Suprapubic skin (tissue), 4 donors: ENCODE results near the gene PEPD. TPM values are rescaled to one million over a fixed set of nuclear protein-coding genes. Genes with fewer than 3 reads are reported as not detected.

ENCODE experiments used
- DNase-seq, 2 donors: peaks; one replicate each; pipeline ENCODE4 v3.0.0-alpha.2; 2019; ENCODE audit warnings: low spot score in 2 of 2
- H3K27ac ChIP-seq: fragments of 200-600 bp; sonication (generic); one replicate; pipeline ENCODE4 v1.5.1; 2019
- H3K27me3 ChIP-seq: fragments of 200-600 bp; sonication (generic); one replicate; pipeline ENCODE4 v1.5.1; 2019
- H3K36me3 ChIP-seq: fragments of 200-600 bp; sonication (generic); one replicate; pipeline ENCODE4 v1.5.1; 2019
- H3K4me1 ChIP-seq: fragments of 200-600 bp; sonication (generic); one replicate; pipeline ENCODE4 v1.5.1; 2019
- H3K4me3 ChIP-seq: fragments of 200-600 bp; sonication (generic); one replicate; pipeline ENCODE4 v1.5.1; 2019; ENCODE audit warnings: mild to moderate bottlenecking
- H3K9me3 ChIP-seq: fragments of 200-600 bp; sonication (generic); one replicate; pipeline ENCODE4 v1.5.1; 2019
- CTCF ChIP-seq, 2 donors: fragments of 200-600 bp in 1 of 2; fragments of 450-650 bp in 1 of 2; sonication (generic) in 1 of 2; IDR thresholded peaks; one replicate each; pipeline ENCODE4 v1.5.1; 2016 to 2019; ENCODE audit warnings: antibody characterized with exemption in 2 of 2, mild to moderate bottlenecking in 1 of 2, moderate library complexity in 1 of 2
- EP300 ChIP-seq: sonication (generic); formaldehyde crosslinking; IDR thresholded peaks from one replicate; pipeline ENCODE4 v1.6.1; 2017; ENCODE audit warnings: antibody characterized with exemption
- POLR2A ChIP-seq, 2 donors: fragments of 450-650 bp; IDR thresholded peaks; one replicate each; pipeline ENCODE4 v1.6.1; 2017; ENCODE audit warnings: antibody characterized with exemption in 2 of 2, mild to moderate bottlenecking in 2 of 2, moderate library complexity in 2 of 2
- POLR2AphosphoS5 ChIP-seq, 3 donors: sonication (generic); formaldehyde crosslinking; IDR thresholded peaks; one replicate each; pipeline ENCODE4 v1.6.1; 2017; ENCODE audit warnings: antibody characterized with exemption in 3 of 3
- WGBS: methylation state at CpG from one replicate; pipeline ENCODE4 v1.1.5; 2018; 5-methylcytosine and 5-hydroxymethylcytosine counted together
- total RNA-seq, 4 donors: library from RNA; depleted of rRNA; stranded (reverse); fragments of >200 nt; gene quantifications; one replicate each; pipeline ENCODE4 v1.1.0, GENCODE V29; 2016

PEPD gene
- total RNA-seq, 4 donors from 2014 or later, result 35.2 to 73.8 (median 55.9) TPM

- DNase-seq, result no peak
- WGBS, result 95% methylated on average over 5 of the region's 6 CpGs
- Histone ChIP-seq H3K4me1 (peaks cover 9% of the 10 kb centered on the region), H3K4me3 (no peak overlapping the region), H3K27me3 (peaks cover 20% of the 10 kb centered on the region), H3K27ac (no peak overlapping the region), H3K9me3 (no peaks in the 10 kb centered on the region), H3K36me3 (no peaks in the 10 kb centered on the region)
- TF ChIP-seq CTCF (IDR thresholded peaks at IDR 0.05) (no peak), POLR2A (IDR thresholded peaks at IDR 0.05) (no peak), POLR2AphosphoS5 (IDR thresholded peaks at IDR 0.05) (no peak), EP300 (no peak)
Observed at GRCh38 chr19:33561261-33561660, 39.7 kb upstream of the PEPD start.

- no peak overlapping the region for H3K27ac ChIP-seq
- 71% methylated on average over 8 of the region's 8 CpGs for WGBS
- H3K4me1 ChIP-seq, result peaks cover 9% of the 10 kb centered on the region
- no peaks in the 10 kb centered on the region for H3K9me3 ChIP-seq
- TF ChIP-seq POLR2AphosphoS5 (IDR thresholded peaks at IDR 0.05) (no peak), EP300 (no peak)
- no peaks in the 10 kb centered on the region for H3K36me3 ChIP-seq
- no peak for DNase-seq
- H3K4me3 ChIP-seq, result no peak overlapping the region
- H3K27me3 ChIP-seq, result peaks cover 20% of the 10 kb centered on the region
Observed at GRCh38 chr19:33559996-33560395, 38.4 kb upstream of the PEPD start.

- Histone ChIP-seq H3K27ac (no peak overlapping the region), H3K36me3 (no peaks in the 10 kb centered on the region), H3K4me3 (no peak overlapping the region), H3K9me3 (no peaks in the 10 kb centered on the region), H3K4me1 (peaks cover 9% of the 10 kb centered on the region), H3K27me3 (peaks cover 16% of the 10 kb centered on the region)
- 9% methylated on average over 3 of the region's 9 CpGs for WGBS
- no peak for DNase-seq
- no peak for TF ChIP-seq CTCF (IDR thresholded peaks at IDR 0.05)
- TF ChIP-seq POLR2AphosphoS5 (IDR thresholded peaks at IDR 0.05), result no peak
Observed at GRCh38 chr19:33558856-33559255, 37.3 kb upstream of the PEPD start.

- Histone ChIP-seq H3K4me3 (no peak overlapping the region), H3K27ac (no peak overlapping the region), H3K9me3 (no peaks in the 10 kb centered on the region), H3K27me3 (peaks cover 16% of the 10 kb centered on the region), H3K36me3 (no peaks in the 10 kb centered on the region), H3K4me1 (peaks cover 9% of the 10 kb centered on the region)
- WGBS, result 29% methylated on average over 8 of the region's 8 CpGs
- DNase-seq, result no peak
- no peak for TF ChIP-seq POLR2A (IDR thresholded peaks at IDR 0.05)
- no peak for TF ChIP-seq POLR2AphosphoS5 (IDR thresholded peaks at IDR 0.05)
- no peak for TF ChIP-seq EP300
- TF ChIP-seq CTCF (IDR thresholded peaks at IDR 0.05), result no peak
Observed at GRCh38 chr19:33558151-33558550, 36.6 kb upstream of the PEPD start.

- Histone ChIP-seq H3K36me3 (no peaks in the 10 kb centered on the region), H3K4me3 (no peak overlapping the region), H3K27ac (no peak overlapping the region), H3K4me1 (peaks cover 9% of the 10 kb centered on the region), H3K27me3 (peaks cover 14% of the 10 kb centered on the region), H3K9me3 (no peaks in the 10 kb centered on the region)
- TF ChIP-seq POLR2A (IDR thresholded peaks at IDR 0.05) (no peak), EP300 (no peak), CTCF (IDR thresholded peaks at IDR 0.05) (no peak), POLR2AphosphoS5 (IDR thresholded peaks at IDR 0.05) (no peak)
- no peak for DNase-seq
- WGBS, result 66% methylated on average over 13 of the region's 13 CpGs
Observed at GRCh38 chr19:33557720-33558119, 36.1 kb upstream of the PEPD start.

- Histone ChIP-seq H3K27ac (no peak overlapping the region), H3K4me1 (peaks cover 9% of the 10 kb centered on the region), H3K36me3 (no peaks in the 10 kb centered on the region), H3K9me3 (no peaks in the 10 kb centered on the region), H3K4me3 (no peak overlapping the region), H3K27me3 (peaks cover 9% of the 10 kb centered on the region)
- DNase-seq, result no peak
- 69% methylated on average over 10 of the region's 10 CpGs for WGBS
- TF ChIP-seq POLR2A (IDR thresholded peaks at IDR 0.05), result no peak
- no peak for TF ChIP-seq CTCF (IDR thresholded peaks at IDR 0.05)
- no peak for TF ChIP-seq POLR2AphosphoS5 (IDR thresholded peaks at IDR 0.05)
- no peak for TF ChIP-seq EP300
Observed at GRCh38 chr19:33557196-33557595, 35.6 kb upstream of the PEPD start.
